PC-9 (cell line): ENCODE measurements around the gene DDX49. TPM values are rescaled to one million over a fixed set of nuclear protein-coding genes. Genes with fewer than 3 reads are reported as not detected.
A peak's percentile ranks its signal among the peaks of the same experiment; 100 is the strongest.

Experiments used
- BruUV-seq: library from RNA; stranded (reverse); fragments of 400-500 nt; replicated peaks from 2 replicates; lab custom pipeline; 2021; lab: Mats Ljungman, UMichigan
- CTCF ChIA-PET: fragments of 300-600 bp; sonication (Branson Sonifier 250); formaldehyde crosslinking; loops from one replicate; lab custom pipeline; 2022; ENCODE audit warnings: antibody characterized with exemption; lab: Charles Lee
- POLR2A ChIA-PET: fragments of 300-600 bp; sonication (Branson Sonifier 250); formaldehyde crosslinking; loops from one replicate; lab custom pipeline; 2022; ENCODE audit warnings: antibody characterized with exemption; ENCODE audit not compliant: unreplicated experiment; lab: Charles Lee
- DNase-seq, 2 experiments: peaks; one replicate each; pipeline versions ENCODE4 v3.0.0 to v3.0.0-alpha.2; 2015 to 2022; ENCODE audit warnings: mixed read lengths in 1 of 2
- H2AFZ ChIP-seq: fragments of 200-600 bp; sonication (generic); 2 replicates; pipeline ENCODE4 v1.8.1; 2017; ENCODE audit warnings: antibody characterized with exemption
- H3F3A ChIP-seq: fragments of 200-600 bp; sonication (generic); 2 replicates; pipeline ENCODE4 v1.8.1; 2017; ENCODE audit warnings: antibody characterized with exemption, mild to moderate bottlenecking, low read depth; ENCODE audit not compliant: insufficient read depth
- H3K27ac ChIP-seq: fragments of 200-600 bp; sonication (generic); 2 replicates; pipeline ENCODE4 v1.6.1; 2016; ENCODE audit warnings: mixed run types
- H3K27me3 ChIP-seq: fragments of 200-600 bp; sonication (generic); 2 replicates; pipeline ENCODE4 v1.6.1; 2016; ENCODE audit warnings: low read depth, mixed run types; ENCODE audit not compliant: insufficient read depth
- H3K36me3 ChIP-seq: fragments of 200-600 bp; sonication (generic); 2 replicates; pipeline ENCODE4 v1.6.1; 2016; ENCODE audit warnings: low read depth, mixed run types
- H3K4me1 ChIP-seq: fragments of 200-600 bp; sonication (generic); replicated peaks from 2 replicates; pipeline ENCODE4 v1.6.1; 2016; ENCODE audit warnings: mixed run types; ENCODE audit not compliant: insufficient read depth
- H3K4me2 ChIP-seq: fragments of 200-600 bp; sonication (generic); 2 replicates; pipeline ENCODE4 v1.6.1; 2017; ENCODE audit warnings: mixed run types
- H3K4me3 ChIP-seq: fragments of 200-600 bp; sonication (generic); 2 replicates; pipeline ENCODE4 v1.6.1; 2016; ENCODE audit warnings: mixed run types
- H3K79me2 ChIP-seq: fragments of 200-600 bp; sonication (generic); 2 replicates; pipeline ENCODE4 v1.6.1; 2017; ENCODE audit warnings: low read depth, mixed run types
- H3K9me2 ChIP-seq: fragments of 200-600 bp; sonication (generic); 2 replicates; pipeline ENCODE4 v1.8.1; 2017; ENCODE audit warnings: mild to moderate bottlenecking; ENCODE audit not compliant: insufficient read depth
- H3K9me3 ChIP-seq: fragments of 200-600 bp; sonication (generic); 2 replicates; pipeline ENCODE4 v1.8.1; 2016; ENCODE audit warnings: low read depth; ENCODE audit not compliant: insufficient read depth
- H4K20me1 ChIP-seq: fragments of 200-600 bp; sonication (generic); 2 replicates; pipeline ENCODE4 v1.8.1; 2017; ENCODE audit not compliant: insufficient read depth
- EZH2 ChIP-seq: fragments of 200-600 bp; sonication (generic); IDR thresholded peaks from 2 replicates; pipeline ENCODE4 v1.8.0; 2017; ENCODE audit warnings: antibody characterized with exemption, low read depth
- intact Hi-C: fragments of 100-400 bp; cut with micrococcal nuclease; formaldehyde crosslinking; loops from one replicate; pipeline ENCODE4 v1.10.0; 2022; ENCODE audit not compliant: unreplicated experiment
- total RNA-seq: library from RNA; stranded (reverse); gene quantifications from 2 replicates; pipeline ENCODE4 v1.2.3, GENCODE V29; 2021
- TF ChIP-seq, protein P1 (sequence below): fragments of 200-600 bp; sonication (generic); conservative IDR thresholded peaks from 2 replicates; pipeline ENCODE4 v1.6.1; 2017; ENCODE audit warnings: mixed run types, antibody characterized with exemption, mild to moderate bottlenecking, moderate library complexity

DDX49 gene
- total RNA-seq, 1 experiment from 2014 or later, result 41.2 TPM

DNA sequence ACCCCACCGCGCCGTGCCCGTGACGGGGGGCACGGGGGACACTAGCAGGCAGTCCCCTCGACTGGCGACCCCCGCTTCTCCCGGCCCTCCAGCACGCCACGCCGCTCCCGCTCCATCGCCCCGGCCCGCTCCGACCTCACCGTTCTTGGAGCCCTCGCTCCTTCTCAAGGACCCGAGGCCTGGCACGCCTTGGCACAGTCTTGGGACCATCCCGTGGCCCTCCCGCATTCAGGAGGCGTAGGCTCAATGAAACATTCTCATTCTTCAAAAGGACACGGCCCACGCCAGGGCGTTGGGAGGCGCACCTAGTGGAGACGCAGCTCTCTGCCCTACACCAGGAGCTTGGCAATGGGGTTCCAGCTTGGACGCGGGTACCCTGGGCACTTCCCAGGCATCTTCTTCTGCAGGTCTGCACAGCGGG lies 23.1 kb upstream of the DDX49 start:
- CTCF ChIA-PET, result no interaction called here
- intact Hi-C loops, result no loop called here

DNA sequence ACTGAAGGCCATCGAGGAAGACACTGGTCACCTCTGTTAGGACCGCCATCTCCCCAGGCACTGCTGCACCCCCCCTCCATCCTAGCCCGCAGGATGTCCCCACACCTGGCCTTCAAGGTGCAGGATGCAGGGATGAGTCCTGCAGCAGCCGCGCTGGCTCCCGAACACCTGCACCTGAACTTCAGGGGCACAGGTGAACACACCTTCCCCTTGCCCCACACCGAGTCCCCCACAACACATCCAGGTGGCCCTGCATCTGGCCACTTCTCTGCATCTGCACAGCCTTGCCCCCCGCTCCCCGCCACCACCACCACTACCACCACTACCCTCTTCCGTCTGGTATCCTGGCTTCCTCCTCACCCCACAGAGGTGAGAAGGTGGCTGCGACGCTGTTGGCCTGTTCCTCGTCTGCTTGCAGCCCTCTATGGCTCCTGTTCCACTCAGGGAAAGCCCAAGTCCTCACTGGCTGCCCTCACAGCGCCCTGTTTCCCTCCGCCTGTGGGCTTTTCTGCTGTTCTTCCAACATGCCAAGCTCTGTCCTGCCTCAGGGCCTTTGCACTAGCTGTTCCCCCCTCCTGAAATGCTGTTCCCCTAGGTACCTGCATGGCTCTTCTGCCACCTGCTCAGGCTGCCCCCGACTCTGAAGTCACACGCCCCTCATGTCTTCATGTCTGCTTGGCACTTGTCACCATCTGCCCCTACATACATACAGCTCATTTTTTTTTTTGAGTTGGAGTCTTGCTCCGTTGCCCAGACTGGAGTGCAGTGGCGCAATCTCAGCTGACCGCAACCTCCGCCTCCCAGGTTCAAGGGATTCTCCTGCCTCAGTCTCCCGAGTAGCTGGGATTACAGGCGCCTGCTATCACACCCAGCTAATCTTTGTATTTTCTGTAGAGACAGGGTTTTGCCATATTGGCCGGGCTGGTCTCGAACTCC lies 22.2 kb upstream of the DDX49 start:
- no peaks in the 10 kb centered on the region for H3K27me3 ChIP-seq
- ChIA-PET CTCF (no interaction called here), POLR2A (no interaction called here)
- no peaks in the 10 kb centered on the region for H3K4me1 ChIP-seq
- intact Hi-C loops, result no loop called here
- H3K9me2 ChIP-seq, result no peaks in the 10 kb centered on the region
- BruUV-seq, result no TSS peak
- H4K20me1 ChIP-seq, result peaks cover 12% of the 10 kb centered on the region
- TF ChIP-seq EZH2, result no peak
- TF ChIP-seq, protein P1, sequence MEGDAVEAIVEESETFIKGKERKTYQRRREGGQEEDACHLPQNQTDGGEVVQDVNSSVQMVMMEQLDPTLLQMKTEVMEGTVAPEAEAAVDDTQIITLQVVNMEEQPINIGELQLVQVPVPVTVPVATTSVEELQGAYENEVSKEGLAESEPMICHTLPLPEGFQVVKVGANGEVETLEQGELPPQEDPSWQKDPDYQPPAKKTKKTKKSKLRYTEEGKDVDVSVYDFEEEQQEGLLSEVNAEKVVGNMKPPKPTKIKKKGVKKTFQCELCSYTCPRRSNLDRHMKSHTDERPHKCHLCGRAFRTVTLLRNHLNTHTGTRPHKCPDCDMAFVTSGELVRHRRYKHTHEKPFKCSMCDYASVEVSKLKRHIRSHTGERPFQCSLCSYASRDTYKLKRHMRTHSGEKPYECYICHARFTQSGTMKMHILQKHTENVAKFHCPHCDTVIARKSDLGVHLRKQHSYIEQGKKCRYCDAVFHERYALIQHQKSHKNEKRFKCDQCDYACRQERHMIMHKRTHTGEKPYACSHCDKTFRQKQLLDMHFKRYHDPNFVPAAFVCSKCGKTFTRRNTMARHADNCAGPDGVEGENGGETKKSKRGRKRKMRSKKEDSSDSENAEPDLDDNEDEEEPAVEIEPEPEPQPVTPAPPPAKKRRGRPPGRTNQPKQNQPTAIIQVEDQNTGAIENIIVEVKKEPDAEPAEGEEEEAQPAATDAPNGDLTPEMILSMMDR, result no peak
- H3K9me3 ChIP-seq, result no peaks in the 10 kb centered on the region
- no peak overlapping the region for H2AFZ ChIP-seq
- no peak overlapping the region for H3K4me3 ChIP-seq
- peaks cover 37% of the 10 kb centered on the region for H3F3A ChIP-seq
- H3K79me2 ChIP-seq, result no peaks in the 10 kb centered on the region
- H3K4me2 ChIP-seq, result no peak overlapping the region
- H3K36me3 ChIP-seq, result peaks cover 12% of the 10 kb centered on the region
- H3K27ac ChIP-seq, result no peak overlapping the region
- no peak for DNase-seq

More for the DNA sequence above, 23.1 kb upstream of the DDX49 start:
- H3K4me2 ChIP-seq, result no peak overlapping the region
- no TSS peak for BruUV-seq
- no peaks in the 10 kb centered on the region for H3K9me3 ChIP-seq
- no peaks in the 10 kb centered on the region for H3K27me3 ChIP-seq
- H4K20me1 ChIP-seq, result peaks cover 11% of the 10 kb centered on the region
- TF ChIP-seq, protein P1, result no peak
- TF ChIP-seq EZH2, result no peak
- no peak overlapping the region for H3K4me3 ChIP-seq
- DNase-seq, result no peak
- H3K79me2 ChIP-seq, result no peaks in the 10 kb centered on the region
- peaks cover 8% of the 10 kb centered on the region for H3K36me3 ChIP-seq
- H3K4me1 ChIP-seq, result no peaks in the 10 kb centered on the region
- H3F3A ChIP-seq, result peaks cover 33% of the 10 kb centered on the region
- no peak overlapping the region for H3K27ac ChIP-seq
- H2AFZ ChIP-seq, result no peak overlapping the region
- POLR2A ChIA-PET, result interaction anchor here (0.6 kb wide), 1 partner anchor 325 kb away, joined by 4 read pairs; no protein-coding TSS in a partner anchor
- no peaks in the 10 kb centered on the region for H3K9me2 ChIP-seq

DNA sequence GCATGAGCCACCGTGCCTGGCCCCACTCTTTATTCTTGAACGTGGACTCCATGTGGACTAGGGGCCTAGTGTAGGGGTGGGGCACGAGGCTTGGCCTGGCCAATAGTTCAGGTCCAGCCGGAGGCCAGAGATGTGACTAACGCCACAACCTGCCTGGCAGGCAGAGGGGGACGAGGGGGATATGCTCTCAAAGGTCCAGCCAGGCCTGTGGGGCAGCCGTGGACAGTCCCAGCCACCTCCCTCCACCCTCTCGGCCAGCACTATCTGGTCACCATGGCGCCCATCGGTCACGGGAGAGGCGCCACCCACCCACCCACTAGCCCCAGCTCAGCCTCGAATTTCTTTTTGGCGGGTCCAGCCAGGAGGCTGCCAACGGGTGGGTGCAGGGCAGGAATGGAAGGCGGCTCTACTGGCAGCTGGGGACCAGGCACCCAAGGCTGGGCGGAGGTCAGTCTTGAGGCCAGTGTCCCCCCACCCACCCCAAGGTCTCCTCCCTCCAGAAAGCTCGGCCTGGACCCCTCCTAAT lies 21.4 kb upstream of the DDX49 start:
- Histone ChIP-seq H3K9me3 (no peaks in the 10 kb centered on the region), H4K20me1 (peaks cover 12% of the 10 kb centered on the region), H3F3A (peaks cover 37% of the 10 kb centered on the region), H3K36me3 (peaks cover 12% of the 10 kb centered on the region), H3K9me2 (no peaks in the 10 kb centered on the region), H2AFZ (no peak overlapping the region), H3K4me1 (no peaks in the 10 kb centered on the region), H3K4me2 (no peak overlapping the region), H3K27ac (no peak overlapping the region), H3K79me2 (no peaks in the 10 kb centered on the region), H3K27me3 (no peaks in the 10 kb centered on the region), H3K4me3 (no peak overlapping the region)
- intact Hi-C loops, result no loop called here
- TF ChIP-seq EZH2, result no peak
- TF ChIP-seq, protein P1, result no peak
- DNase-seq, result peak in 1 of 2 experiments; percentile 60
- no TSS peak for BruUV-seq
- ChIA-PET POLR2A (interaction anchor here (0.5 kb wide), 1 partner anchor 52 kb away, joined by 18 read pairs; no protein-coding TSS in a partner anchor), CTCF (no interaction called here)
